GM23338 (cell line): ENCODE data around the gene IFNLR1. TPM values are rescaled to one million over a fixed set of nuclear protein-coding genes. Genes with fewer than 3 reads are reported as not detected.

Source experiments
- ATAC-seq: fragments of 200-7000 bp; cut with Tn5 transposase; 3 replicates; pipeline ENCODE4 v1.9.1; 2020
- DNase-seq: peaks from one replicate; pipeline ENCODE4 v3.0.0-alpha.2; 2015; ENCODE audit warnings: low spot score
- H2AFZ ChIP-seq: fragments of 200-600 bp; sonication (generic); 2 replicates; pipeline ENCODE4 v1.8.0; 2016; ENCODE audit warnings: antibody characterized with exemption, mild to moderate bottlenecking, moderate library complexity
- H3F3A ChIP-seq: fragments of 200-600 bp; sonication (generic); replicated peaks from 2 replicates; pipeline ENCODE4 v1.8.0; 2017; ENCODE audit warnings: antibody characterized with exemption, mixed run types, low read depth
- H3K27ac ChIP-seq: fragments of 200-600 bp; sonication (generic); 2 replicates; pipeline ENCODE4 v1.6.1; 2016; ENCODE audit warnings: low read depth
- H3K27me3 ChIP-seq: fragments of 200-600 bp; sonication (generic); 2 replicates; pipeline ENCODE4 v1.8.0; 2016; ENCODE audit warnings: mild to moderate bottlenecking, mixed run types, moderate library complexity; ENCODE audit not compliant: insufficient read depth
- H3K36me3 ChIP-seq: fragments of 200-600 bp; sonication (generic); 2 replicates; pipeline ENCODE4 v1.8.0; 2016; ENCODE audit warnings: mild to moderate bottlenecking; ENCODE audit not compliant: insufficient read depth
- H3K4me1 ChIP-seq: fragments of 200-600 bp; sonication (generic); 2 replicates; pipeline ENCODE4 v1.8.0; 2016; ENCODE audit warnings: mild to moderate bottlenecking, moderate library complexity; ENCODE audit not compliant: insufficient read depth
- H3K4me2 ChIP-seq: fragments of 200-600 bp; sonication (generic); 2 replicates; pipeline ENCODE4 v1.7.1; 2017; ENCODE audit warnings: mixed run types
- H3K4me3 ChIP-seq: fragments of 200-600 bp; sonication (generic); 2 replicates; pipeline ENCODE4 v1.6.1; 2016; ENCODE audit warnings: mixed run types
- H3K79me2 ChIP-seq: fragments of 200-600 bp; sonication (generic); replicated peaks from 2 replicates; pipeline ENCODE4 v1.8.0; 2017; ENCODE audit warnings: mild to moderate bottlenecking; ENCODE audit not compliant: insufficient read depth
- H3K9me2 ChIP-seq: fragments of 200-600 bp; sonication (generic); 2 replicates; pipeline ENCODE4 v1.8.0; 2017; ENCODE audit not compliant: insufficient read depth
- H4K20me1 ChIP-seq: fragments of 200-600 bp; sonication (generic); replicated peaks from 2 replicates; pipeline ENCODE4 v1.8.0; 2017; ENCODE audit warnings: mild to moderate bottlenecking; ENCODE audit not compliant: insufficient read depth
- H3K27ac Mint-ChIP-seq: 2 replicates; pipeline ENCODE4 v1.8.0; 2020; ENCODE audit warnings: inconsistent platforms, mild to moderate bottlenecking, moderate library complexity, mixed read lengths
- H3K27me3 Mint-ChIP-seq: 3 replicates; pipeline ENCODE4 v1.8.0; 2022; ENCODE audit warnings: low read depth, mild to moderate bottlenecking, moderate library complexity, mixed read lengths, inconsistent platforms; ENCODE audit not compliant: insufficient read depth, poor library complexity
- H3K36me3 Mint-ChIP-seq: 3 replicates; pipeline ENCODE4 v1.8.0; 2021; ENCODE audit warnings: low read depth, mild to moderate bottlenecking, inconsistent platforms, moderate library complexity, mixed read lengths
- H3K4me1 Mint-ChIP-seq: 3 replicates; pipeline ENCODE4 v1.8.0; 2020; ENCODE audit warnings: mild to moderate bottlenecking, inconsistent platforms, mixed read lengths
- H3K4me3 Mint-ChIP-seq: 3 replicates; pipeline ENCODE4 v1.8.0; 2021; ENCODE audit warnings: moderate library complexity, mild to moderate bottlenecking, inconsistent platforms, mixed read lengths
- H3K9me3 Mint-ChIP-seq: 3 replicates; pipeline ENCODE4 v1.8.0; 2020; ENCODE audit warnings: moderate library complexity, mild to moderate bottlenecking, inconsistent platforms, mixed read lengths
- EZH2 ChIP-seq: fragments of 200-600 bp; sonication (generic); IDR thresholded peaks from one replicate; pipeline ENCODE4 v1.8.0; 2017; ENCODE audit warnings: antibody characterized with exemption, mild to moderate bottlenecking, low read depth; ENCODE audit not compliant: unreplicated experiment
- EZH2phosphoT487 ChIP-seq: fragments of 200-600 bp; sonication (generic); IDR thresholded peaks from one replicate; pipeline ENCODE4 v1.8.1; 2018; ENCODE audit warnings: antibody characterized with exemption; ENCODE audit not compliant: unreplicated experiment
- JUNB ChIP-seq: IDR thresholded peaks from one replicate; pipeline ENCODE4 v1.6.1; 2016; ENCODE audit warnings: antibody characterized with exemption; ENCODE audit not compliant: unreplicated experiment
- NANOG ChIP-seq: IDR thresholded peaks from 2 replicates; pipeline ENCODE4 v1.6.1; 2016; ENCODE audit warnings: antibody characterized with exemption, borderline replicate concordance
- POLR2AphosphoS5 ChIP-seq: IDR thresholded peaks from 2 replicates; pipeline ENCODE4 v1.6.1; 2016; ENCODE audit warnings: antibody characterized with exemption, low read depth
- STAT1 ChIP-seq: IDR thresholded peaks from one replicate; pipeline ENCODE4 v1.6.1; 2016; ENCODE audit warnings: antibody characterized with exemption; ENCODE audit not compliant: unreplicated experiment
- ZNF331 ChIP-seq: fragments of 250-450 bp; sonication (Bioruptor Pico); IDR thresholded peaks from 2 replicates; pipeline ENCODE4 v1.5.0; 2020; ENCODE audit warnings: low read depth, mild to moderate bottlenecking, moderate library complexity
- polyA plus RNA-seq: library from polyadenylated mRNA; unstranded; fragments of >200 nt; fragmentation: Nextera tagmentation; extraction: Ambion mirVana; gene quantifications from 2 replicates; pipeline ENCODE4 v1.2.1, GENCODE V29; 2016
- total RNA-seq: library from RNA; depleted of rRNA; stranded (reverse); fragments of >200 nt; shearing (Covaris generic); gene quantifications from 2 replicates; pipeline ENCODE4 v1.2.3, GENCODE V29; 2014
- TF ChIP-seq, protein P1 (sequence below): IDR thresholded peaks from 2 replicates; pipeline ENCODE4 v1.6.1; 2016; ENCODE audit warnings: antibody characterized with exemption
- TF ChIP-seq, protein P2 (sequence below): IDR thresholded peaks from one replicate; pipeline ENCODE4 v1.6.1; 2018; ENCODE audit warnings: antibody characterized with exemption; ENCODE audit not compliant: unreplicated experiment
- TF ChIP-seq, protein P3 (sequence below), 2 experiments: fragments of 200-600 bp in 1 of 2; sonication (generic) in 1 of 2; conservative IDR thresholded peaks; 2 replicates each; pipeline versions ENCODE4 v1.5.1 to v1.6.1; 2016 to 2017; ENCODE audit warnings: antibody characterized with exemption in 2 of 2, low read depth in 2 of 2, mild to moderate bottlenecking in 2 of 2, moderate library complexity in 1 of 2

Gene IFNLR1
- total and polyA plus RNA-seq, 2 experiments from 2014 or later, result 4.2 to 6.2 TPM

DNA sequence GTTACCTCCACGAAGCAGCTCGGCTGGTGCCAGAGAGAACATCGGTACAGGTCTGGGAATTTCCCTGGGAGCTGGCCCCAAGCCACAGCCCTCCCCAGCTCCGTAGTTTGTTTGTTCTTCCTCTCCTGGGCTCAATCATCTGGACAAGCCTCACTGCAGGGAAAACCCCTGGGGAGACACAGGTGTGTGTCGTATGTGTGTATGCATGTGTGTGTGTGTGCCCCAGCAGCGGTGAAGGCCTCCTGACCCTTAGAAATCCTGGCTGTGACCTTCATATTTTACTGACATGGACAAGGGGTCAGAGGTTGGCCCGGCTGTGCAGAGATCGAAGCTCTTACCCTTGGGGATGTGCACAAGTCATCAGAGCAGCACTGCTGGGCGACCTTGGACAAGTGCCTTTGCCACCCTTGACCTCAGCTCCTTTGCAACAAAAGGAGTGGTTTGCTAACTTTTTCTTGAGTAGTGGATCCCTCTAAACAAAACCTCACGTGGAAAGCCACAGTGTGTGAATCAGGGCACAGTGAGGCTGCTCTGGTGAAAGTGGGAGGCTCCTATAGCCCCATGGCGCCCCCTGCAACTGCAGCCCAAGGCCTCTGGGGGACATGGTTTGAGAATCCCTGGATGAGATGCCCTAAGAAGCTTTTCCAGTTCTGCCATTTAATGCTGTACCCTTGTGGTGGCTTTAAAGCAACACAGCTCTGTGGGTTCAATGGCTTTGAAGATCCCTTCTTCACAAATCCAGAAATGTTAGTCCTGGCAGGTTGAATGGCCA is 31.9 kb downstream of the IFNLR1 start:
- peak; percentile 78 for DNase-seq
- Histone ChIP-seq H2AFZ (no peak overlapping the region), H3K27ac (0 out of 2 replicates have a peak overlapping the region, but pooled peaks have one; percentile 88)

DNA sequence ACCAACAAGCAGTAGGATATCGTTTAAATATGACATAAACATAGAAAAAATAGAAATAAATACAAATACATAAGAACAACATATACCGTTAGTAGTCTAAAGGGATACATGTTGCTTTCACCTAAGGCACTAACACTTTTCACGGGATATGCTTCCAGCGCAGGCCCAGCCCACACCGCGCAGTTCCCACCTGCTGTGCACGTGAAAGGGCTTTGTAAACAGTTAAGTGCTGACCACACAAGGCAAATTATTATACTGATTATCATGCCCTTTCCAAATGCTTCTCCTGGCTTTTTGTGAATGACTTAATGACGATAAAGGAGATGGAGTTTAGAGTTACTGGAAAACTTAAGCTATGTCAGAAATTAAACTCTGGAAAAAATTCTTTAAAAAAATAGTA is 32.9 kb downstream of the IFNLR1 start:
- H3K27ac ChIP-seq, result peak overlapping the region; percentile 88; the same call in 1 of the 2 replicates
- DNase-seq (peak; percentile 61), ATAC-seq (no peak)
- no peak overlapping the region for H2AFZ ChIP-seq
- peaks cover 16% of the 10 kb centered on the region; the same call in 1 of the 2 replicates for H3K4me1 ChIP-seq
- Mint-ChIP-seq H3K36me3 (peaks cover 21% of the 10 kb centered on the region), H3K4me3 (no peak overlapping the region), H3K27me3 (peaks cover 27% of the 10 kb centered on the region), H3K4me1 (peaks cover 43% of the 10 kb centered on the region), H3K27ac (no peak overlapping the region), H3K9me3 (no peaks in the 10 kb centered on the region)
- TF ChIP-seq EZH2phosphoT487 (no peak), JUNB (no peak), POLR2AphosphoS5 (no peak), ZNF331 (CRISPR knock-in tag) (no peak), NANOG (no peak), STAT1 (no peak), EZH2 (no peak)
- TF ChIP-seq, protein P1, sequence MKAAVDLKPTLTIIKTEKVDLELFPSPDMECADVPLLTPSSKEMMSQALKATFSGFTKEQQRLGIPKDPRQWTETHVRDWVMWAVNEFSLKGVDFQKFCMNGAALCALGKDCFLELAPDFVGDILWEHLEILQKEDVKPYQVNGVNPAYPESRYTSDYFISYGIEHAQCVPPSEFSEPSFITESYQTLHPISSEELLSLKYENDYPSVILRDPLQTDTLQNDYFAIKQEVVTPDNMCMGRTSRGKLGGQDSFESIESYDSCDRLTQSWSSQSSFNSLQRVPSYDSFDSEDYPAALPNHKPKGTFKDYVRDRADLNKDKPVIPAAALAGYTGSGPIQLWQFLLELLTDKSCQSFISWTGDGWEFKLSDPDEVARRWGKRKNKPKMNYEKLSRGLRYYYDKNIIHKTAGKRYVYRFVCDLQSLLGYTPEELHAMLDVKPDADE, result no peak
- TF ChIP-seq, protein P2, sequence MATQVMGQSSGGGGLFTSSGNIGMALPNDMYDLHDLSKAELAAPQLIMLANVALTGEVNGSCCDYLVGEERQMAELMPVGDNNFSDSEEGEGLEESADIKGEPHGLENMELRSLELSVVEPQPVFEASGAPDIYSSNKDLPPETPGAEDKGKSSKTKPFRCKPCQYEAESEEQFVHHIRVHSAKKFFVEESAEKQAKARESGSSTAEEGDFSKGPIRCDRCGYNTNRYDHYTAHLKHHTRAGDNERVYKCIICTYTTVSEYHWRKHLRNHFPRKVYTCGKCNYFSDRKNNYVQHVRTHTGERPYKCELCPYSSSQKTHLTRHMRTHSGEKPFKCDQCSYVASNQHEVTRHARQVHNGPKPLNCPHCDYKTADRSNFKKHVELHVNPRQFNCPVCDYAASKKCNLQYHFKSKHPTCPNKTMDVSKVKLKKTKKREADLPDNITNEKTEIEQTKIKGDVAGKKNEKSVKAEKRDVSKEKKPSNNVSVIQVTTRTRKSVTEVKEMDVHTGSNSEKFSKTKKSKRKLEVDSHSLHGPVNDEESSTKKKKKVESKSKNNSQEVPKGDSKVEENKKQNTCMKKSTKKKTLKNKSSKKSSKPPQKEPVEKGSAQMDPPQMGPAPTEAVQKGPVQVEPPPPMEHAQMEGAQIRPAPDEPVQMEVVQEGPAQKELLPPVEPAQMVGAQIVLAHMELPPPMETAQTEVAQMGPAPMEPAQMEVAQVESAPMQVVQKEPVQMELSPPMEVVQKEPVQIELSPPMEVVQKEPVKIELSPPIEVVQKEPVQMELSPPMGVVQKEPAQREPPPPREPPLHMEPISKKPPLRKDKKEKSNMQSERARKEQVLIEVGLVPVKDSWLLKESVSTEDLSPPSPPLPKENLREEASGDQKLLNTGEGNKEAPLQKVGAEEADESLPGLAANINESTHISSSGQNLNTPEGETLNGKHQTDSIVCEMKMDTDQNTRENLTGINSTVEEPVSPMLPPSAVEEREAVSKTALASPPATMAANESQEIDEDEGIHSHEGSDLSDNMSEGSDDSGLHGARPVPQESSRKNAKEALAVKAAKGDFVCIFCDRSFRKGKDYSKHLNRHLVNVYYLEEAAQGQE, result no peak
- no peaks in the 10 kb centered on the region for H3K9me2 ChIP-seq
- no peaks in the 10 kb centered on the region for H3K27me3 ChIP-seq
- 0 out of 2 replicates have a peak overlapping the region, but pooled peaks have one; percentile 22 for H3K4me2 ChIP-seq
- H3K79me2 ChIP-seq, result 0 out of 2 replicates have a peak, but pooled peaks cover 9% of the 10 kb centered on the region
- no peaks in the 10 kb centered on the region for H3F3A ChIP-seq
- H4K20me1 ChIP-seq, result no peaks in the 10 kb centered on the region
- H3K4me3 ChIP-seq, result no peak overlapping the region
- H3K36me3 ChIP-seq, result no peaks in the 10 kb centered on the region

More for the DNA sequence above, 31.9 kb downstream of the IFNLR1 start:
- Histone ChIP-seq H3K4me2 (no peak overlapping the region), H3F3A (no peaks in the 10 kb centered on the region), H3K4me3 (no peak overlapping the region), H3K36me3 (no peaks in the 10 kb centered on the region), H4K20me1 (no peaks in the 10 kb centered on the region), H3K9me2 (no peaks in the 10 kb centered on the region), H3K79me2 (0 out of 2 replicates have a peak, but pooled peaks cover 9% of the 10 kb centered on the region), H3K4me1 (peaks cover 16% of the 10 kb centered on the region; the same call in 1 of the 2 replicates), H3K27me3 (no peaks in the 10 kb centered on the region)
- Mint-ChIP-seq H3K36me3 (peaks cover 21% of the 10 kb centered on the region), H3K27me3 (peaks cover 24% of the 10 kb centered on the region), H3K4me1 (peaks cover 38% of the 10 kb centered on the region), H3K27ac (peak overlapping the region; percentile 48; the same call in 1 of the 2 replicates), H3K9me3 (no peaks in the 10 kb centered on the region), H3K4me3 (no peak overlapping the region)
- TF ChIP-seq, protein P3, sequence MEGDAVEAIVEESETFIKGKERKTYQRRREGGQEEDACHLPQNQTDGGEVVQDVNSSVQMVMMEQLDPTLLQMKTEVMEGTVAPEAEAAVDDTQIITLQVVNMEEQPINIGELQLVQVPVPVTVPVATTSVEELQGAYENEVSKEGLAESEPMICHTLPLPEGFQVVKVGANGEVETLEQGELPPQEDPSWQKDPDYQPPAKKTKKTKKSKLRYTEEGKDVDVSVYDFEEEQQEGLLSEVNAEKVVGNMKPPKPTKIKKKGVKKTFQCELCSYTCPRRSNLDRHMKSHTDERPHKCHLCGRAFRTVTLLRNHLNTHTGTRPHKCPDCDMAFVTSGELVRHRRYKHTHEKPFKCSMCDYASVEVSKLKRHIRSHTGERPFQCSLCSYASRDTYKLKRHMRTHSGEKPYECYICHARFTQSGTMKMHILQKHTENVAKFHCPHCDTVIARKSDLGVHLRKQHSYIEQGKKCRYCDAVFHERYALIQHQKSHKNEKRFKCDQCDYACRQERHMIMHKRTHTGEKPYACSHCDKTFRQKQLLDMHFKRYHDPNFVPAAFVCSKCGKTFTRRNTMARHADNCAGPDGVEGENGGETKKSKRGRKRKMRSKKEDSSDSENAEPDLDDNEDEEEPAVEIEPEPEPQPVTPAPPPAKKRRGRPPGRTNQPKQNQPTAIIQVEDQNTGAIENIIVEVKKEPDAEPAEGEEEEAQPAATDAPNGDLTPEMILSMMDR (conservative IDR thresholded peaks at IDR 0.05; ENCODE audit: low read depth in 2 of 2), result peak; percentile 60 to 61
- TF ChIP-seq EZH2phosphoT487 (no peak), ZNF331 (CRISPR knock-in tag) (no peak)
- peak; percentile 9; the same call in 2 of the 3 replicates for ATAC-seq
